Activated CD8-positive, alpha-beta memory T cell treated with anti-CD3 and anti-CD28 coated beads, Interleukin-2, amount 10 ng/mL, durations not matched to agents 7 days and 5 days (primary cell): Measurements from ENCODE around the gene GXYLT2. TPM values are rescaled to one million over a fixed set of nuclear protein-coding genes. Genes with fewer than 3 reads are reported as not detected.
A peak's percentile ranks its signal among the peaks of the same experiment; 100 is the strongest.

Experiments
- ATAC-seq: fragments of 150-1000 bp; cut with Tn5 transposase; one replicate; pipeline ENCODE4 v1.10.0; 2021; ENCODE audit warnings: moderate library complexity
- CTCF ChIA-PET: fragments of 350-600 bp; sonication (Branson Sonifier 250); formaldehyde crosslinking; loops from one replicate; lab custom pipeline; 2021; ENCODE audit warnings: antibody characterized with exemption; lab: Charles Lee
- DNase-seq: peaks from one replicate; pipeline ENCODE4 v3.0.0-alpha.2; 2020
- H3K27ac Mint-ChIP-seq: one replicate; pipeline ENCODE4 v1.8.0; 2021; ENCODE audit warnings: mild to moderate bottlenecking, mixed read lengths
- H3K27me3 Mint-ChIP-seq: one replicate; pipeline ENCODE4 v1.8.0; 2021; ENCODE audit warnings: mixed read lengths
- H3K36me3 Mint-ChIP-seq: one replicate; pipeline ENCODE4 v1.8.0; 2021; ENCODE audit warnings: mild to moderate bottlenecking, mixed read lengths
- H3K4me1 Mint-ChIP-seq: one replicate; pipeline ENCODE4 v1.8.0; 2021; ENCODE audit warnings: mixed read lengths
- H3K4me3 Mint-ChIP-seq: one replicate; pipeline ENCODE4 v1.8.0; 2021; ENCODE audit warnings: mild to moderate bottlenecking, moderate library complexity, mixed read lengths
- H3K9me3 Mint-ChIP-seq: one replicate; pipeline ENCODE4 v1.8.0; 2022; ENCODE audit warnings: low read depth, mixed read lengths
- total RNA-seq, 2 experiments: library from RNA; stranded (reverse); gene quantifications; one replicate each; pipeline ENCODE4 v1.2.3, GENCODE V29; 2021

Gene GXYLT2, protein sequence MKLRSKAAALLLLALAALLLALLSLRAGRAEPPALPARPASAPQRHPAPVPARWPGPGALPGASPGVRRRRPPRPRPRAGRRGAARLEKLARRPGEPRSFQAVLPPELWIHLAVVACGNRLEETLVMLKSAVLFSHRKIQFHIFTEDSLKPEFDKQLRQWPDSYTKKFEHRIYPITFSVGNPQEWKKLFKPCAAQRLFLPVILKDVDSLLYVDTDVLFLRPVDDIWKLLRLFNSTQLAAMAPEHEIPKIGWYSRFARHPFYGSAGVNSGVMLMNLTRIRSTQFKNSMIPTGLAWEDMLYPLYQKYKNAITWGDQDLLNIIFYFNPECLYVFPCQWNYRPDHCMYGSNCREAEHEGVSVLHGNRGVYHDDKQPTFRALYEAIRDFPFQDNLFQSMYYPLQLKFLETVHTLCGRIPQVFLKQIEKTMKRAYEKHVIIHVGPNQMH
- not detected for total RNA-seq

DNA sequence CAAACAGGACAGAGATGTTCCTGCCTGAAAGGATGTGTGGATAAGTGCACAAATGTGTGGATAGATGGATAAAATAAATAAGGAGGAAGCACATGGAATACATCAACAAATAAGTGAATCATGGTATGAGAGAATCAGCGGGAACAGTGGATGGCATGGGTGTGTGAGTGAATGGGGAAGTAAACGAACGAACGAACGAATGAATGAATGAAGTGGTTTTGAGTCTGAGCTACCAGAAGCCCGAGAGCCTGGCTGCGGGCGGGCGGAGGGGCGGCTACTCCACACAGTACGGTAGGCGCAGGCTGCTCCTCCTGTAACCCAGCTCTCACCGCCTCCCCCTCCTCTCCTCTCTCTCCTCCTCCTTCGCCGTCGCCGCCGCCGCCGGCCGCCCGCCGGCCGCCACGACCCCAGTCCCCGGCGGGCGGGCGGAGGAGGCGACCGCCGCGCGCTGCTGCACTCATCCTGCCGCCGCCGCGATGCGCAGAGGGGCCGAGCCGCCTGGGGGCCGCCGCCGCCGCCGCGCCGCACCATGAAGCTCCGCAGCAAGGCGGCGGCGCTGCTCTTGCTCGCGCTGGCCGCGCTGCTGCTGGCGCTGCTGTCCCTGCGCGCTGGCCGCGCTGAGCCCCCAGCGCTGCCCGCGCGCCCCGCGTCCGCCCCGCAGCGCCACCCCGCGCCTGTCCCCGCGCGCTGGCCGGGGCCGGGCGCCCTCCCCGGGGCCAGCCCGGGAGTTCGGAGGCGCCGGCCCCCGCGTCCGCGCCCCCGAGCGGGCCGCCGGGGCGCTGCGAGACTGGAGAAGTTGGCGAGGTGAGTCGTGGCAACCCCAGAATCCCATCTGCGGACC is at the start of gene GXYLT2:
GXYLT2 (plus strand) TSS at position 342 of the 841 bp plus-strand sequence; CDS start at position 530, 188 bp downstream.
- H3K36me3 Mint-ChIP-seq = peaks cover 2% of the 10 kb centered on the region
- peaks cover 14% of the 10 kb centered on the region for H3K4me1 Mint-ChIP-seq
- DNase-seq (no peak), ATAC-seq (peak; percentile 83)
- H3K27ac Mint-ChIP-seq = no peak within 1 kb of the TSS
- H3K4me3 Mint-ChIP-seq = peak within 1 kb of the TSS; percentile 67
- H3K27me3 Mint-ChIP-seq = peaks cover 87% of the 10 kb centered on the region
- CTCF ChIA-PET = interaction anchor here (1.1 kb wide), 1 partner anchor 37 kb away, joined by 3 read pairs; no protein-coding TSS in a partner anchor
- H3K9me3 Mint-ChIP-seq = peaks cover 6% of the 10 kb centered on the region

DNA sequence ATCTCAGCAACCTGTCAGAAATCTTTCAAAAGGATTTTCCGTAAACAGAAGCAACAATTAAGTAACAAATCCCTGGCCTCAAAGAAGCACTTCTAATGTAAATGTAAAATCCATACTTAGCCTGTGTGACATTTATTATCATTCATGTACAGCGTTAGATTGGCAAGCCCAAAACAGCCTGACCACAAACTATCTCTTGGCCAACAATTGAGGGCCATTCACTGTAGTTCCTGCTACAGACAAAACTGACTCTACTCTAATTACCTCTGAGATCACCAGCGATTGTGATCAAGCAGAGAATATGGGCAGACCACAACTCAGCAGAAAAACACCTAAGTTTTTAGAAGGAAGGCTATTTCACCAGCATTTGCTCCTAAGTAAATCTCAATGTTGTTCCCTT is 48.8 kb upstream of the GXYLT2 start:
- CTCF ChIA-PET = no interaction called here
- Mint-ChIP-seq H3K27me3 (no peaks in the 10 kb centered on the region), H3K27ac (no peak overlapping the region), H3K4me1 (no peaks in the 10 kb centered on the region), H3K9me3 (no peaks in the 10 kb centered on the region), H3K4me3 (no peak overlapping the region), H3K36me3 (peaks cover 40% of the 10 kb centered on the region)
- no peak for DNase-seq
- ATAC-seq = no peak

DNA sequence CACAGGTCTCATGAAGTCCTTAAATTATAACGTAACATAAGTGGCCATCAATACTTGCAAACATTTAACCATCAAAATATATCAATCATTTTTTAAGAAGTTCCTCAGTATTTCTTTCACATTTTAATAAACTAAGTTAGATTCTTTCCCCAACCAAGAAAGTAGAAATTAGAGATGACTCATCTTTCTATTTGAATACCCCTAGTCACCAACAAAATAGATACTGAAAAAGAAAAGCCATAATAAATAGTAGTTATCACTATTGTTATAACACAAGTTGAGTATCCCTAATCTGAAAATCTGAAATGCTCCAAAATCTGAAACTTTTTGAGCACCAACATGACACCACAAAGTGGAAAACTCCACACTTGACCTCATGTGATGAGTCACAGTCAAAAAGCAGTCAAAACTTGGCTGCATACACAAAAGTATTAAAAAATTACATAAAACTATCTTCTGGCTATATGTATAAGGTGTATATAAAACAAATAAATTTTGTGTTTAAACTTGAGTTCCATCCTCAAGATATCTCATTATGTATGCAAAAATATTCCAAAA is 43.3 kb upstream of the GXYLT2 start:
- Mint-ChIP-seq H3K4me1 (peaks cover 41% of the 10 kb centered on the region), H3K4me3 (no peak overlapping the region), H3K27me3 (peaks cover 3% of the 10 kb centered on the region), H3K9me3 (no peaks in the 10 kb centered on the region), H3K36me3 (peaks cover 34% of the 10 kb centered on the region), H3K27ac (no peak overlapping the region)
- DNase-seq (peak; percentile 52), ATAC-seq (no peak)
- CTCF ChIA-PET = no interaction called here

DNA sequence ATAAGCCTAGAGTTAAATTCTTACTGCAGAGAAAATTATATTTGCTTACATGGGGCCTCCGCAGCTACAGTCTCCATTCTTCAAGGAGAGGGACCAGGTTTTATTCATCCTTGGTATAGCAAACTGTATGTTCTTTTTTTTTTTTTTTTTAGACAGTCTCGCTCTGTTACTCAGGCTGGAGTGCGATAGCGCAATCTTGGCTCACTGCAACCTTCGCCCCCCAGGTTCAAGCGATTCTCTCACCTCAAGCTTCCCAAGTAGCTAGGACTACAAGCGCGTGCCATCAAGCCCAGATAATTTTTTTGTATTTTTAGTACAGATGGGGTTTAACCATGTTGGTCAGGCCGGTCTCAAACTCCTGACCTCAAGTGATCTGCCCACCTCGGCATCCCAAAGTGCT is 41.7 kb upstream of the GXYLT2 start:
- DNase-seq (no peak), ATAC-seq (no peak)
- peaks cover 28% of the 10 kb centered on the region for H3K36me3 Mint-ChIP-seq
- H3K27me3 Mint-ChIP-seq = peaks cover 5% of the 10 kb centered on the region
- no peaks in the 10 kb centered on the region for H3K9me3 Mint-ChIP-seq
- H3K27ac Mint-ChIP-seq = no peak overlapping the region
- H3K4me3 Mint-ChIP-seq = no peak overlapping the region
- CTCF ChIA-PET = interaction anchor here (0.7 to 3.3 kb wide), 2 partner anchors 24 to 151 kb away, joined by 4 to 14 read pairs; no protein-coding TSS in a partner anchor
- peaks cover 43% of the 10 kb centered on the region for H3K4me1 Mint-ChIP-seq

DNA sequence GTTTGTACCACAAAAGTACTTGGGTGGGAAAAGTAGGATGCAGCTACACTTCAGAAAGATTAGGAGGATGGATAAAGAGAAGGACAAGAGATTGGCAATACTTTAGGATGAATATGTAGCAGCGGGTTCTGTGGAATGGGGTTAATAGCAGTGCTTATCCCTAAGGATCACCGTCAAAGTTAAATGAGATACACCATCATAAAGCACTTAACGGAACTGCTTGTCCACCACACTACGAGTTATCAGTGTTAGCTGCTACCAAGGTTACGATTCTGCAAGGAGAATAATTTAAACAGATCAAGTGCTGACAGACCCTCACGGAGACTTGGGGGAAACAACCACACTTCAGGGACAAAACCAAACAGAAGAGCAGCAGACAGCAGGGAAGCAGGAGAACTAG is 40.6 kb upstream of the GXYLT2 start:
- ATAC-seq (no peak), DNase-seq (no peak)
- Mint-ChIP-seq H3K4me3 (peak overlapping the region; percentile 92), H3K4me1 (peaks cover 45% of the 10 kb centered on the region), H3K36me3 (peaks cover 17% of the 10 kb centered on the region), H3K27me3 (peaks cover 5% of the 10 kb centered on the region), H3K27ac (peak overlapping the region; percentile 76), H3K9me3 (no peaks in the 10 kb centered on the region)
- CTCF ChIA-PET = interaction anchor here (1.0 to 3.3 kb wide), 2 partner anchors 25 to 972 kb away, joined by 3 to 14 read pairs; no protein-coding TSS in a partner anchor

DNA sequence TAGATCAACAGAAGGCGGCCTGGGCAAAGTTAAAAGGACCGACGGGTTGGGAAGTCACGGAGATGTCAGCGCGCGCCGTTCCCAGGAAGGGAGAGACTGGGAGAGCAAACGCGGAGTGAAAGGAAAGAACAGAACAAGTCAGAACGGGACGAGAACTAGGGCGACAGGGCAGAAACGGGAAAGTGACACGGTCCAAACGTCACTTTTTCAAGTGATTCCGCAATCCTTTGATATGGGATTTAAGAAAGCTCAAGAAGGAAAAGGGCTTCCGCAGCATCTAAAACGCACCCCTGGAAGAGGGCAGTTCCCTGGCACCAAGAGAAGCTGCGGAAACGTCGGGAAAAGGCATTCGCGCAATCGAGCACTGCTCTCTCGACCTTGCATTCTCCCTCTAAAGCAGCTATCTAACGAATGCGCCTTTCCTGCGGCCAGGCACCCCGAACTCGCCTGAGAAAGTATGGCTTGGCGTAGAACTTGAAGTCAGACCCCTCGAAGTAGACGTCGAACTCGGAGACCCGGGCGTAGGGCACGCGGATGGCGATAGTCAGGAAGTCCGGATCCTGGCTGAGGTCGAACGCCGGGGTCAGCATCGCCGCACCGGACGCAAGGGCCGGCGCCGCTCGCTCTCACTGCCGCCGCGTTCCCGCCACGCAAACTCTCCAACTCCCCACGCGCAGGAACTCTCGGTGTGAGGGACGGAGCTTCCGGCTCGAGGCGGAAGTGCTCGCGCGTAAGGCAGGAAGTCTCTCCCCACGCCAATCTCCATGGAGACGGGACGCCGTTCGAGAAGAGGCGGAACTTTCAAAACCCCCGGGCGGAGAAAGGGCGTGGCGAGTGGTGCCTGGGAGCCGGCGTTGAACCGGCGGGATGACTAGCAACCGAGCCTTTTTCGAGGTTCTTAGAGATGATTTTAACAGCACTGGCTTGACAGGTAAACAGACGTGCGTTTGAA is 39.8 kb upstream of the GXYLT2 start, which contains the start of gene SHQ1:
SHQ1 (minus strand) TSS at position 695 of the 952 bp plus-strand sequence; CDS start at position 590, 105 bp downstream.
- peaks cover 16% of the 10 kb centered on the region for H3K36me3 Mint-ChIP-seq
- DNase-seq (peak; percentile 97), ATAC-seq (peak; percentile 93)
- peaks cover 45% of the 10 kb centered on the region for H3K4me1 Mint-ChIP-seq
- peak within 1 kb of the TSS; percentile 76 for H3K27ac Mint-ChIP-seq
- CTCF ChIA-PET = interaction anchor here (0.7 to 3.3 kb wide), 8 partner anchors 10 to 973 kb away, joined by 3 to 14 read pairs (median 3); no protein-coding TSS in a partner anchor
- no peaks in the 10 kb centered on the region for H3K9me3 Mint-ChIP-seq
- H3K4me3 Mint-ChIP-seq = peak within 1 kb of the TSS; percentile 92
- peaks cover 5% of the 10 kb centered on the region for H3K27me3 Mint-ChIP-seq

DNA sequence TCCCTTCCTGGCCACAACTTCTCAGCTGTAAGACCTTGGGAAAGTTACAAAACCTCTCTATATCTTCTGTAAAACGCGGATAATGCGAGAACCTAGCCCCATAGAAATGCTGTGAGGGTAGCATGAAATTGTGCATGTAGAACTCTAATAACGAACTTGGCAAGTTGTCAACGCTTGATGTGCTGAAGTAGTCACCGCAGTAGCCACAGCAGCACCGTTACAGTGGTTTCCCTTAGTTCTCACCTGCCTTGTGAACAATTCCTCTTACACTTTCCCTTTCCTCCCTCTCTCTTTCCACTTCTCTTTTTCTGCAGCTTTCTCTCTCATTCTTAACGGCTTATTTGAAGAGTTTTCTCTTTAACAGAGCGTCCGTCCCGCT is 39.2 kb upstream of the GXYLT2 start:
- peaks cover 12% of the 10 kb centered on the region for H3K36me3 Mint-ChIP-seq
- H3K9me3 Mint-ChIP-seq = no peaks in the 10 kb centered on the region
- ATAC-seq (peak; percentile 28), DNase-seq (peak; percentile 74)
- peaks cover 5% of the 10 kb centered on the region for H3K27me3 Mint-ChIP-seq
- peak overlapping the region; percentile 92 for H3K4me3 Mint-ChIP-seq
- H3K4me1 Mint-ChIP-seq = peaks cover 45% of the 10 kb centered on the region
- peak overlapping the region; percentile 76 for H3K27ac Mint-ChIP-seq
- CTCF ChIA-PET = interaction anchor here (0.8 to 3.3 kb wide), 6 partner anchors 11 to 973 kb away, joined by 3 to 14 read pairs (median 4); no protein-coding TSS in a partner anchor

DNA sequence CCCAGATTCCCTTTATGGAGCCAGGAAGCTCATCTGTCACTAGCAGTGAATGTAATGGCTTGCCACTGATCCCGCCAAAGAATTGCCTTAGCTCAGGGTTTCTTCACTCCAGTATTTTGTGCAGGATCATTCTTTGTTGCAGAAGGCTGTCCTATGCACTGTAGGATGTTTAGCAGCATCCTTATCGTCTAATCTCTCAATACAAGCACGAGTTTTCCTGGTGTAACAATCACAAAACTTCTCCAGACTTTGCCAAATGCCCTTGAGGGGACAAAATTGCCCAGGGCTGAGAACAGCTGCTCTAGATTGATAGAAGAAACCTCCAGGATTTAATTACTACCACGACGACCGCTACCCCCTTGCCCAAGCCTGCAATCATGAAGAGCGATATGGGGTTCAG is 32.8 kb upstream of the GXYLT2 start:
- H3K27ac Mint-ChIP-seq = no peak overlapping the region
- peaks cover 16% of the 10 kb centered on the region for H3K27me3 Mint-ChIP-seq
- H3K9me3 Mint-ChIP-seq = no peaks in the 10 kb centered on the region
- no peak for ATAC-seq
- H3K4me1 Mint-ChIP-seq = peaks cover 2% of the 10 kb centered on the region
- CTCF ChIA-PET = no interaction called here
- H3K36me3 Mint-ChIP-seq = no peaks in the 10 kb centered on the region
- H3K4me3 Mint-ChIP-seq = no peak overlapping the region
- DNase-seq = no peak

DNA sequence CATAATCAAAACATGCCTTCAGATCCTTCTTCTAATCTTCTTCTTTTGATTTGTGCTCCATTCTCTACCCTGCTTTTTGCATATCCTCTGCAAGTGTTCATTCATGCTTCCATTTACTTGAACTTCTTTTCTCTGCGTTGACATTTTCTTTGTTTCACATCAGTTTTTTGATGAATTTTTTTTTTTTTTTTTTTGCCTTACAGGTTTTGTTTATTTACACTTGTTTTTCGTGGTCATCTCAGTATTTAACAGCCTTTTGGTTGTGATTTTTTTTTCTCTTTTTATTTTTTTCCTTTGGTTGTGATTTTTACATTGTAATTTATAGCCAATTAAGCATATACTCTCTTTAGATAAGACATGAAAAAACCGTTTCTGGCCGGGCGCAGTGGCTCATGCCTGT is 27.8 kb upstream of the GXYLT2 start:
- Mint-ChIP-seq H3K27me3 (peaks cover 6% of the 10 kb centered on the region), H3K9me3 (no peaks in the 10 kb centered on the region), H3K4me3 (no peak overlapping the region), H3K27ac (no peak overlapping the region), H3K4me1 (peaks cover 3% of the 10 kb centered on the region), H3K36me3 (no peaks in the 10 kb centered on the region)
- no peak for ATAC-seq
- CTCF ChIA-PET = no interaction called here
- DNase-seq = no peak

DNA sequence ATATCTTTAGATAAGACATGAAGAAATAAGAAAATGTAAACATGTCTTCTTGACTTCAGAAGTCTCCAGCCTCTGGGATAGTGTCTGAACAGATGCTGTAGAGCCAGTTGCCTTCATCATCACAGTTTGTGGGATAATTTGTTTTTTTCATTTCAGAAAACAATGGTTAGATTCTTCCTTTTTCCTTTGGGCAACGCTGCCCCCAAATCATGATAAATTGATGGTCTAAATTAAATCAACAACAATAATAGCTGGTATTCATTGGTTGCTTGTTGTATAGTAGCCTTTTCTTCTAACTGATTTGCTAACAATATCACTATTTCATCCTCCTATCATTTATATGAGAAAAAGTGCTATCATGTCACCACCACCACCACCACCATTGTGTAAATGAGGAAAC is 27.0 kb upstream of the GXYLT2 start:
- peaks cover 3% of the 10 kb centered on the region for H3K4me1 Mint-ChIP-seq
- H3K9me3 Mint-ChIP-seq = no peaks in the 10 kb centered on the region
- H3K27me3 Mint-ChIP-seq = peaks cover 2% of the 10 kb centered on the region
- CTCF ChIA-PET = no interaction called here
- H3K27ac Mint-ChIP-seq = no peak overlapping the region
- DNase-seq = no peak
- no peak for ATAC-seq
- H3K4me3 Mint-ChIP-seq = no peak overlapping the region
- H3K36me3 Mint-ChIP-seq = no peaks in the 10 kb centered on the region

DNA sequence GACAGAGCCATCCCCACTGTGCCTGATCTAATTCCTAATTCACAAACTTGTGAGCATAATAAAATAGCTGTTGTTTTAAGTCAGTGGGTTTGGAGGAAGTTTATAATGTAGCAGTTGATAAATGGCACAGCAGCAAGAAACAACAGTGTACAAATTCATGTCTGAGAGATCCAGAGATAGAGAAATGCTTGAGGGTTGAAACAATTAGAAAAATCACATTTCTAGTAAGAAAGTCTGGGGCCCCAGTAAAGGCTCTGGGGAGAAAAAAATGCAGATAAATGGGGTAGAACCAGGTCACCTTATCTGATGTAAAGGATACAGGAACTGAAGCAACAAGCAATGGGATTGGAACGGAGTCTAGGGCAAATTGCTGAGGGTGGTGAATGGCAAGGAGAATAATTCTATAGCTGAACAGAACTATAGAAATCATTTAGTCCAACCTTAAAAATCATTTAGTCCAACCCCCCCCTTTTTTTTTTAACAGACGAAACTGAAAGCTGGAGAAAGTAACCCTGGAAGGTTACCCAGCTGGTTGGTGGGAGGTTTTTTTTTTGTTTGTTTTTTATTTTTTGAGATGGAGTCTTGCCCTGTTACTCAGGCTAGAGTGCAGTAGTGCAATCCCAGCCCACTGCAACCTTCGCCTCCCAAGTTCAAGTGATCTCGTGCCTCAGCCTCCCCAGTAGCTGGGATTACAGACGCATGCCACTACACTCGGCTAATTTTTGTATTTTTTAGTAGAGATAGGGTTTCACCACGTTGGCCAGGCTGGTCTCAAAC is 25.3 kb upstream of the GXYLT2 start:
- no peak overlapping the region for H3K4me3 Mint-ChIP-seq
- H3K27ac Mint-ChIP-seq = no peak overlapping the region
- ATAC-seq = no peak
- no peaks in the 10 kb centered on the region for H3K9me3 Mint-ChIP-seq
- H3K36me3 Mint-ChIP-seq = no peaks in the 10 kb centered on the region
- CTCF ChIA-PET = interaction anchor here (1.3 kb wide), 1 partner anchor 47 kb away, joined by 3 read pairs; no protein-coding TSS in a partner anchor
- no peak for DNase-seq
- H3K27me3 Mint-ChIP-seq = peaks cover 11% of the 10 kb centered on the region
- peaks cover 3% of the 10 kb centered on the region for H3K4me1 Mint-ChIP-seq
